Measurements from ENCODE around the gene TANC1. TPM values are rescaled to one million over a fixed set of nuclear protein-coding genes. Genes with fewer than 3 reads are reported as not detected.

The TANC1 gene
- total and polyA plus RNA-seq, 11 donors = 26.6 to 91.1 (median 68.8) TPM

GRCh38 chr2:159117658-159118057 lies 149.2 kb downstream of the TANC1 start:
- Histone ChIP-seq H3K9me3 (peaks cover 0 to 9% (median 0%) of the 10 kb centered on the region in 12 donors), H3K36me3 (no peaks in the 10 kb centered on the region), H3K27ac (peak overlapping the region in 4 of 12 donors; percentile 65 to 79 (median 74)), H3K4me3 (no peak overlapping the region), H3K27me3 (no peaks in the 10 kb centered on the region), H3K4me1 (peaks cover 3 to 66% (median 18%) of the 10 kb centered on the region in 12 donors)
- TF ChIP-seq POLR2A (IDR thresholded peaks at IDR 0.05) = no peak
- TF ChIP-seq, protein P1, sequence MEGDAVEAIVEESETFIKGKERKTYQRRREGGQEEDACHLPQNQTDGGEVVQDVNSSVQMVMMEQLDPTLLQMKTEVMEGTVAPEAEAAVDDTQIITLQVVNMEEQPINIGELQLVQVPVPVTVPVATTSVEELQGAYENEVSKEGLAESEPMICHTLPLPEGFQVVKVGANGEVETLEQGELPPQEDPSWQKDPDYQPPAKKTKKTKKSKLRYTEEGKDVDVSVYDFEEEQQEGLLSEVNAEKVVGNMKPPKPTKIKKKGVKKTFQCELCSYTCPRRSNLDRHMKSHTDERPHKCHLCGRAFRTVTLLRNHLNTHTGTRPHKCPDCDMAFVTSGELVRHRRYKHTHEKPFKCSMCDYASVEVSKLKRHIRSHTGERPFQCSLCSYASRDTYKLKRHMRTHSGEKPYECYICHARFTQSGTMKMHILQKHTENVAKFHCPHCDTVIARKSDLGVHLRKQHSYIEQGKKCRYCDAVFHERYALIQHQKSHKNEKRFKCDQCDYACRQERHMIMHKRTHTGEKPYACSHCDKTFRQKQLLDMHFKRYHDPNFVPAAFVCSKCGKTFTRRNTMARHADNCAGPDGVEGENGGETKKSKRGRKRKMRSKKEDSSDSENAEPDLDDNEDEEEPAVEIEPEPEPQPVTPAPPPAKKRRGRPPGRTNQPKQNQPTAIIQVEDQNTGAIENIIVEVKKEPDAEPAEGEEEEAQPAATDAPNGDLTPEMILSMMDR (IDR thresholded peaks at IDR 0.05) = no peak
- ATAC-seq (no peak), DNase-seq (no peak)
- intact Hi-C loops (cut with DNase I) = loop anchor here (1.0 to 10.0 kb wide), 11 partner anchors 75 to 217 kb away; partner anchors contain the start of gene TANC1 (in 9 of the 10)
- 71 to 92% (median 82%) methylated on average over 4 of the region's 4 CpGs for WGBS, 4 donors

GRCh38 chr2:159118115-159118858 lies 149.8 kb downstream of the TANC1 start:
- H3K4me3 ChIP-seq = no peak overlapping the region
- TF ChIP-seq, protein P1 (IDR thresholded peaks at IDR 0.05) = peak; percentile 84 to 96 (median 91)
- no peak for TF ChIP-seq POLR2A (IDR thresholded peaks at IDR 0.05)
- H3K4me1 ChIP-seq = peaks cover 3 to 67% (median 18%) of the 10 kb centered on the region in 12 donors
- intact Hi-C loops (cut with DNase I) = loop anchor here (1.0 to 10.0 kb wide), 11 partner anchors 76 to 217 kb away; partner anchors contain the start of gene TANC1 (in 9 of the 10)
- ATAC-seq = peak; percentile 80 to 86 (median 84)
- H3K36me3 ChIP-seq = no peaks in the 10 kb centered on the region
- DNase-seq = peak; percentile 86 to 90 (median 87)
- H3K9me3 ChIP-seq = peaks cover 0 to 9% (median 0%) of the 10 kb centered on the region in 12 donors
- H3K27me3 ChIP-seq = no peaks in the 10 kb centered on the region
- peak overlapping the region in 11 of 12 donors; percentile 43 to 94 (median 70) for H3K27ac ChIP-seq
- 42 to 45% (median 43%) methylated on average over 11 of the region's 11 CpGs for WGBS, 4 donors

DNA sequence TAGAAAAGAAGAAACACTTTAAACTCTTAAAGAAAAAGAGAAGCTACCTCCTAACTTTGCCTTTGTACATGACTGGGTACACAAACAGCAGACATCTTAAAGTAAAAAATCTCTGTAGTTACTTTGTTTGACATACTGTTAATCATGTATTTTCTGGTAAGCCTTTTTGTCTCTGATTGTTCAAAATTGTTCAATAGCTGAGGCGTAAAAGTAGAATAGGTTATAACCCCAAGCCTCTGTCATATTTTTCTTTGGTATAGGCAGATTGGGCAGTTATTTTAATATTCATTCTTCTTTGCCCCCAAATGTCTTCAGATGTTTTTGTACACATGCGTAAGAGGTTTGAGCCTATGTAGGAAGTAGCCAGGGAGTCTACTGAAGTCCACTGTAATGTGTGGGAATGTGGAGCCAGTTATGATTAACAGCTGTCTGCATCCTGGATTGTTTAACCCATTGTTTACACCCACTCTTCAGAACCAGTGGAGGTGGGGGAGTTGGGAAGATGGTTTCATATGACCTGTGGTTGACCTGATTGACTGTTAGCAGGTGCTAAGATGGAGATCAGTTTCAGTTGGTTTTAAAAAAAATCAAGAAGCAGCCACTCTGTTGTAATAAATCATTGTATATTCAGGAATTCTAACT lies 150.5 kb downstream of the TANC1 start:
- no peaks in the 10 kb centered on the region for H3K27me3 ChIP-seq
- no peak for DNase-seq
- no peak overlapping the region for H3K4me3 ChIP-seq
- peaks cover 3 to 67% (median 22%) of the 10 kb centered on the region in 12 donors for H3K4me1 ChIP-seq
- no peaks in the 10 kb centered on the region for H3K36me3 ChIP-seq
- peaks cover 0 to 9% (median 0%) of the 10 kb centered on the region in 12 donors for H3K9me3 ChIP-seq
- TF ChIP-seq POLR2A (IDR thresholded peaks at IDR 0.05) = no peak
- TF ChIP-seq, protein P1 (IDR thresholded peaks at IDR 0.05) = peak in 4 of 12 donors; percentile 2 to 35 (median 14)
- WGBS, 4 donors = 44 to 58% (median 50%) methylated on average over 2 of the region's 2 CpGs
- intact Hi-C loops (cut with DNase I) = loop anchor here (1.0 to 10.0 kb wide), 11 partner anchors 77 to 218 kb away; partner anchors contain the start of gene TANC1 (in 9 of the 10)
- ATAC-seq = peak in 2 of 4 donors; percentile 14 to 16
- H3K27ac ChIP-seq = peak overlapping the region; percentile 26 to 94 (median 68)
